ENCODE measurements around the gene TBC1D22B. TPM values are rescaled to one million over a fixed set of nuclear protein-coding genes. Genes with fewer than 3 reads are reported as not detected.

The TBC1D22B gene
- total RNA-seq, 1 experiment from 2014 or later: 13.5 TPM

GRCh38 chr6:37315157-37315515 lies 57.6 kb downstream of the TBC1D22B start:
- Histone ChIP-seq H3K27me3 (replicated peaks; ENCODE audit: insufficient read depth, low read depth, low read length, poor library complexity) (no peaks in the 10 kb centered on the region), H3K4me1 (ENCODE audit: insufficient read depth, low read length, poor library complexity, severe bottlenecking) (no peaks in the 10 kb centered on the region), H3K36me3 (ENCODE audit: insufficient read depth, low read length, poor library complexity, severe bottlenecking) (peaks cover 27% of the 10 kb centered on the region), H3K4me3 (ENCODE audit: low read depth, low read length, poor library complexity, severe bottlenecking) (no peak overlapping the region), H3K9me3 (ENCODE audit: low read depth, low read length, poor library complexity, severe bottlenecking) (no peaks in the 10 kb centered on the region), H3K27ac (ENCODE audit: low read depth, low read length, poor library complexity, severe bottlenecking) (no peak overlapping the region)
- POLR2A ChIA-PET (ENCODE audit: low non-redundant PET): no interaction called here
- DNase-seq (ENCODE audit: low spot score): no peak
- intact Hi-C loops (cut with micrococcal nuclease; ENCODE audit: unreplicated experiment): no loop called here
- no TSS peak for BruUV-seq (replicated peaks)
- TF ChIP-seq CTCF (conservative IDR thresholded peaks at IDR 0.05; ENCODE audit: low read depth, low read length) (no peak), EZH2 (IDR thresholded peaks at IDR 0.05; ENCODE audit: borderline replicate concordance, low read depth, low read length, poor library complexity, severe bottlenecking) (no peak)
- CTCF ChIA-PET: interaction anchor here (0.9 kb wide), 1 partner anchor 11 kb away, joined by 3 read pairs; no protein-coding TSS in a partner anchor

GRCh38 chr6:37316071-37316470 lies 58.5 kb downstream of the TBC1D22B start:
- BruUV-seq (replicated peaks): no TSS peak
- Histone ChIP-seq H3K4me3 (ENCODE audit: low read depth, low read length, poor library complexity, severe bottlenecking) (no peak overlapping the region), H3K9me3 (ENCODE audit: low read depth, low read length, poor library complexity, severe bottlenecking) (no peaks in the 10 kb centered on the region), H3K36me3 (ENCODE audit: insufficient read depth, low read length, poor library complexity, severe bottlenecking) (peaks cover 35% of the 10 kb centered on the region), H3K27ac (ENCODE audit: low read depth, low read length, poor library complexity, severe bottlenecking) (no peak overlapping the region), H3K27me3 (replicated peaks; ENCODE audit: insufficient read depth, low read depth, low read length, poor library complexity) (no peaks in the 10 kb centered on the region), H3K4me1 (ENCODE audit: insufficient read depth, low read length, poor library complexity, severe bottlenecking) (no peaks in the 10 kb centered on the region)
- TF ChIP-seq EZH2 (IDR thresholded peaks at IDR 0.05; ENCODE audit: borderline replicate concordance, low read depth, low read length, poor library complexity, severe bottlenecking) (no peak), CTCF (conservative IDR thresholded peaks at IDR 0.05; ENCODE audit: low read depth, low read length) (no peak)
- ChIA-PET CTCF (no interaction called here), POLR2A (ENCODE audit: low non-redundant PET) (no interaction called here)
- intact Hi-C loops (cut with micrococcal nuclease; ENCODE audit: unreplicated experiment): no loop called here
- DNase-seq (ENCODE audit: low spot score): no peak

- no TSS peak for BruUV-seq (replicated peaks)
- Histone ChIP-seq H3K27ac (ENCODE audit: low read depth, low read length, poor library complexity, severe bottlenecking) (no peak overlapping the region), H3K4me3 (ENCODE audit: low read depth, low read length, poor library complexity, severe bottlenecking) (no peak overlapping the region), H3K27me3 (replicated peaks; ENCODE audit: insufficient read depth, low read depth, low read length, poor library complexity) (no peaks in the 10 kb centered on the region), H3K9me3 (ENCODE audit: low read depth, low read length, poor library complexity, severe bottlenecking) (no peaks in the 10 kb centered on the region), H3K36me3 (ENCODE audit: insufficient read depth, low read length, poor library complexity, severe bottlenecking) (peaks cover 35% of the 10 kb centered on the region), H3K4me1 (ENCODE audit: insufficient read depth, low read length, poor library complexity, severe bottlenecking) (no peaks in the 10 kb centered on the region)
- DNase-seq (ENCODE audit: low spot score): no peak
- ChIA-PET CTCF (no interaction called here), POLR2A (ENCODE audit: low non-redundant PET) (no interaction called here)
- intact Hi-C loops (cut with micrococcal nuclease; ENCODE audit: unreplicated experiment): no loop called here
- TF ChIP-seq EZH2 (IDR thresholded peaks at IDR 0.05; ENCODE audit: borderline replicate concordance, low read depth, low read length, poor library complexity, severe bottlenecking) (no peak), CTCF (conservative IDR thresholded peaks at IDR 0.05; ENCODE audit: low read depth, low read length) (no peak)
Observed at GRCh38 chr6:37317312-37318038, 59.9 kb downstream of the TBC1D22B start.

Data from A673 (cell line).